ENCODE results near the gene PF4V1.

PF4V1 gene

GRCh38 chr4:73847526-73848182 is 5.4 kb upstream of the PF4V1 start:
- DNase-seq = no peak

GRCh38 chr4:73848183-73848777 is 4.8 kb upstream of the PF4V1 start:
- DNase-seq = no peak

- DNase-seq = no peak
Observed at GRCh38 chr4:73850261-73850970, 2.7 kb upstream of the PF4V1 start.

- no peak for DNase-seq
Observed at GRCh38 chr4:73851293-73851692, 1.8 kb upstream of the PF4V1 start.

GRCh38 chr4:73852771-73853170 is 325 bp upstream of the PF4V1 start:
- DNase-seq = no peak

- no peak for DNase-seq
Observed at GRCh38 chr4:73853718-73854473, 800 bp downstream of the PF4V1 start.

GRCh38 chr4:73855406-73855805 is 2.3 kb downstream of the PF4V1 start:
- no peak for DNase-seq

GRCh38 chr4:73856518-73856917 is 3.4 kb downstream of the PF4V1 start:
- DNase-seq = no peak

GRCh38 chr4:73859614-73860088 is 6.6 kb downstream of the PF4V1 start:
- no peak for DNase-seq

- no peak for DNase-seq
Observed at GRCh38 chr4:73860181-73860580, 7.1 kb downstream of the PF4V1 start.

- no peak for DNase-seq
Observed at GRCh38 chr4:73860917-73861316, 7.8 kb downstream of the PF4V1 start.

- no peak for DNase-seq
Observed at GRCh38 chr4:73862322-73862721, 9.2 kb downstream of the PF4V1 start.

- DNase-seq = no peak
Observed at GRCh38 chr4:73864365-73864764, 11.3 kb downstream of the PF4V1 start.

- no peak for DNase-seq
Observed at GRCh38 chr4:73864961-73865360, 11.9 kb downstream of the PF4V1 start.

GRCh38 chr4:73865431-73866096 is 12.5 kb downstream of the PF4V1 start:
- no peak for DNase-seq

GRCh38 chr4:73866246-73866645 is 13.2 kb downstream of the PF4V1 start:
- DNase-seq = no peak

- no peak for DNase-seq
Observed at GRCh38 chr4:73867783-73868182, 14.7 kb downstream of the PF4V1 start.

GRCh38 chr4:73868206-73869129 is 15.4 kb downstream of the PF4V1 start:
- no peak for DNase-seq

- DNase-seq = no peak
Observed at GRCh38 chr4:73869130-73870055, 16.3 kb downstream of the PF4V1 start, which contains the start of gene CXCL1. CXCL1 (plus strand) TSS chr4:73869393; CDS start chr4:73869471, 78 bp downstream.

- no peak for DNase-seq
Observed at GRCh38 chr4:73870260-73870659, 17.2 kb downstream of the PF4V1 start.
